HepG2 (cell line): ENCODE measurements around the gene HERC4. TPM values are rescaled to one million over a fixed set of nuclear protein-coding genes. Genes with fewer than 3 reads are reported as not detected.

ENCODE experiments used
- GRHL1 ChIP-seq: sonication (generic); formaldehyde crosslinking; conservative IDR thresholded peaks from 2 replicates; pipeline ENCODE4 v1.8.0; 2022; ENCODE audit warnings: missing genetic modification reagents
- JUN ChIP-seq: sonication (generic); formaldehyde crosslinking; IDR thresholded peaks from 2 replicates; pipeline ENCODE4 v1.4.0; 2020; ENCODE audit warnings: mild to moderate bottlenecking, missing genetic modification reagents
- JUNB ChIP-seq: sonication (generic); formaldehyde crosslinking; IDR thresholded peaks from 2 replicates; pipeline ENCODE4 v1.8.0; 2022; ENCODE audit warnings: missing genetic modification reagents, mild to moderate bottlenecking, borderline replicate concordance
- PAX8 ChIP-seq: sonication (generic); formaldehyde crosslinking; IDR thresholded peaks from 2 replicates; pipeline ENCODE4 v1.8.0; 2022; ENCODE audit warnings: mild to moderate bottlenecking, missing genetic modification reagents, borderline replicate concordance
- RCOR2 ChIP-seq: IDR thresholded peaks from 2 replicates; pipeline ENCODE4 v1.6.1; 2016; ENCODE audit warnings: missing biosample characterization, missing genetic modification reagents
- TCF7 ChIP-seq: sonication (generic); IDR thresholded peaks from 2 replicates; pipeline ENCODE4 v1.6.1; 2016; ENCODE audit warnings: antibody characterized with exemption, low read depth
- TFDP2 ChIP-seq: sonication (generic); formaldehyde crosslinking; IDR thresholded peaks from 2 replicates; pipeline ENCODE4 v1.4.0; 2020; ENCODE audit warnings: missing genetic modification reagents
- ZBTB34 ChIP-seq: sonication (generic); formaldehyde crosslinking; IDR thresholded peaks from 2 replicates; pipeline ENCODE4 v1.8.0; 2022; ENCODE audit warnings: mild to moderate bottlenecking, missing genetic modification reagents
- ZNF205 ChIP-seq: IDR thresholded peaks from 2 replicates; pipeline ENCODE4 v1.6.1; 2018; ENCODE audit warnings: missing biosample characterization, missing genetic modification reagents
- ZNF232 ChIP-seq: sonication (generic); formaldehyde crosslinking; IDR thresholded peaks from 2 replicates; pipeline ENCODE4 v1.4.0; 2020; ENCODE audit warnings: missing genetic modification reagents, borderline replicate concordance
- ZNF275 ChIP-seq: sonication (generic); formaldehyde crosslinking; IDR thresholded peaks from 2 replicates; pipeline ENCODE4 v1.8.0; 2022; ENCODE audit warnings: missing genetic modification reagents, mild to moderate bottlenecking, inconsistent platforms, borderline replicate concordance
- ZNF530 ChIP-seq: sonication (generic); formaldehyde crosslinking; IDR thresholded peaks from 2 replicates; pipeline ENCODE4 v1.5.0; 2020; ENCODE audit warnings: low read depth, mild to moderate bottlenecking, missing genetic modification reagents
- ZNF558 ChIP-seq: sonication (generic); formaldehyde crosslinking; IDR thresholded peaks from 2 replicates; pipeline ENCODE4 v1.9.0; 2022; ENCODE audit warnings: mild to moderate bottlenecking, missing genetic modification reagents, borderline replicate concordance
- ZNF576 ChIP-seq: sonication (generic); formaldehyde crosslinking; IDR thresholded peaks from 2 replicates; pipeline ENCODE4 v1.4.0; 2020; ENCODE audit warnings: mild to moderate bottlenecking, missing genetic modification reagents
- ZNF652 ChIP-seq: IDR thresholded peaks from 2 replicates; pipeline ENCODE4 v1.6.1; 2016; ENCODE audit warnings: low read depth, borderline replicate concordance
- ZNF878 ChIP-seq: sonication (generic); formaldehyde crosslinking; IDR thresholded peaks from 2 replicates; pipeline ENCODE4 v1.8.1; 2023; ENCODE audit warnings: mild to moderate bottlenecking, missing genetic modification reagents, moderate library complexity
- polyA plus RNA-seq, 8 experiments: library from polyadenylated mRNA; depleted of rRNA in 3 of 8; stranded (reverse) in 7 of 8; unstranded in 1 of 8; fragments of >200 nt; fragmentation: Illumina TruSeq in 4 of 8; extraction: Trizol in 4 of 8; gene quantifications; 2 replicates each; pipeline versions ENCODE4 v1.2.1 to v1.2.3, GENCODE V29; 2011 to 2016; ENCODE audit warnings: low read depth in 4 of 8, missing spikeins in 1 of 8, mixed read lengths in 1 of 8; ENCODE audit not compliant: insufficient read depth in 1 of 8
- total RNA-seq, 5 experiments: library from RNA; depleted of rRNA; stranded (reverse); fragments of >200 nt; fragmentation: Illumina TruSeq; extraction: Trizol; gene quantifications; 2 replicates each; pipeline ENCODE4 v1.2.3, GENCODE V29; 2016; ENCODE audit warnings: low read depth in 1 of 5
- TF ChIP-seq, protein P1 (sequence below): sonication (generic); formaldehyde crosslinking; IDR thresholded peaks from 2 replicates; pipeline ENCODE4 v1.8.1; 2022; ENCODE audit warnings: low read depth, mild to moderate bottlenecking, missing genetic modification reagents

The HERC4 gene
- total and polyA plus RNA-seq, 2 of the 13 experiments (the other 11 are each of a cell fraction or from before 2014, with no cell fraction given): 9.8 to 20.2 TPM

DNA sequence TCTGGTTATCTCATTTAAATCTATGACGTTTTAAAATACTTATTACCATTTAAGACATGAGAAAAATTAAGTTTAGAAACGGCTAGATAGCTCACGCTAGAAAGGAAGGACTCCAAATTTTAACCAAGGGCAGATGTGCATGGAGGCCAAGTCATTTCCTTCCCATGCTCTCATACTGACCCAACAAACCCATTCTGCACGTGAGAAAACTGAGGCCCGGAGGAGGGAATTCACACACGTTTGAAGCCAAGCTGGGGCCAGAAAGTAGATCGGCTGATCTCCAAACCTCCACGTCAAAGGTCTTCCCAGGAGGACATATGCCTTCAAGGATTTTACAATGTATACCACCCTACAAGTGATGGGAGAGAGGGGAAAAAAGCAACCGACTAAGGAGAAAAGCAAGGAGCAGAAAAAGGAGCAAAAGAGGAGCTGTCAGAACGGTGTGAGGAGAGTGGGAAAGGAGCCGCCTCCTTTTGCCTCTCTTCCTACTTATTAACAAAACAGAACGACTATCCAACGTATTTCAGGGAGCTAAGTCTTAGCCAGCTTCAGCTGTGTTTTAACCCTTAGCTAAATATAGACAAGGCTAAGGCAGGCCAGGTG, 191.3 kb downstream of the HERC4 start (continued):
- TF ChIP-seq ZNF878 (CRISPR knock-in tag): 0 out of 2 replicates have a peak, but pooled peaks have one; percentile 0
- no peak for TF ChIP-seq ZNF205
- TF ChIP-seq, protein P1, sequence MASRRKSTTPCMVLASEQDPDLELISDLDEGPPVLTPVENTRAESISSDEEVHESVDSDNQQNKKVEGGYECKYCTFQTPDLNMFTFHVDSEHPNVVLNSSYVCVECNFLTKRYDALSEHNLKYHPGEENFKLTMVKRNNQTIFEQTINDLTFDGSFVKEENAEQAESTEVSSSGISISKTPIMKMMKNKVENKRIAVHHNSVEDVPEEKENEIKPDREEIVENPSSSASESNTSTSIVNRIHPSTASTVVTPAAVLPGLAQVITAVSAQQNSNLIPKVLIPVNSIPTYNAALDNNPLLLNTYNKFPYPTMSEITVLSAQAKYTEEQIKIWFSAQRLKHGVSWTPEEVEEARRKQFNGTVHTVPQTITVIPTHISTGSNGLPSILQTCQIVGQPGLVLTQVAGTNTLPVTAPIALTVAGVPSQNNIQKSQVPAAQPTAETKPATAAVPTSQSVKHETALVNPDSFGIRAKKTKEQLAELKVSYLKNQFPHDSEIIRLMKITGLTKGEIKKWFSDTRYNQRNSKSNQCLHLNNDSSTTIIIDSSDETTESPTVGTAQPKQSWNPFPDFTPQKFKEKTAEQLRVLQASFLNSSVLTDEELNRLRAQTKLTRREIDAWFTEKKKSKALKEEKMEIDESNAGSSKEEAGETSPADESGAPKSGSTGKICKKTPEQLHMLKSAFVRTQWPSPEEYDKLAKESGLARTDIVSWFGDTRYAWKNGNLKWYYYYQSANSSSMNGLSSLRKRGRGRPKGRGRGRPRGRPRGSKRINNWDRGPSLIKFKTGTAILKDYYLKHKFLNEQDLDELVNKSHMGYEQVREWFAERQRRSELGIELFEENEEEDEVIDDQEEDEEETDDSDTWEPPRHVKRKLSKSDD (CRISPR knock-in tag): no peak
- no peak for TF ChIP-seq GRHL1 (CRISPR knock-in tag)
- 0 out of 2 replicates have a peak, but pooled peaks have one; percentile 15 for TF ChIP-seq RCOR2 (CRISPR knock-in tag)
- no peak for TF ChIP-seq ZNF232 (CRISPR knock-in tag)
- TF ChIP-seq ZNF530 (CRISPR knock-in tag): peak; percentile 24; the same call in 1 of the 2 replicates
- TF ChIP-seq TCF7: 0 out of 2 replicates have a peak, but pooled peaks have one; percentile 3
- TF ChIP-seq ZNF576 (CRISPR knock-in tag): no peak
- TF ChIP-seq ZNF275: no peak
- TF ChIP-seq JUNB (CRISPR knock-in tag): no peak
- TF ChIP-seq PAX8 (CRISPR knock-in tag): no peak
- TF ChIP-seq ZNF558 (CRISPR knock-in tag): 0 out of 2 replicates have a peak, but pooled peaks have one; percentile 5
- no peak for TF ChIP-seq TFDP2 (CRISPR knock-in tag)
- peak; percentile 88; the same call in 1 of the 2 replicates for TF ChIP-seq ZNF652 (CRISPR knock-in tag)
- no peak for TF ChIP-seq ZBTB34 (CRISPR knock-in tag)
- TF ChIP-seq JUN (CRISPR knock-in tag): no peak
